Cardiac fibroblast (primary cell): ENCODE measurements around the gene XYLT1.
"Not testable (repeated sequence)": the region's sequence is repeated elsewhere in the genome, so short reads cannot be mapped to it uniquely, and the experiment has no call there.

Source experiments
- DNase-seq, 2 donors: peaks; one replicate each; pipeline versions ENCODE4 v3.0.0 to v3.0.0-alpha.2; 2010; ENCODE audit warnings: low read depth in 2 of 2
- H3K4me3 ChIP-seq, 2 donors: replicated peaks in 1 of 2; 1 replicate in 1 of 2; 2 replicates in 1 of 2; pipeline ENCODE4 v1.5.1; 2011; ENCODE audit warnings: low read depth in 2 of 2, low read length in 2 of 2, mild to moderate bottlenecking in 2 of 2, moderate library complexity in 1 of 2
- CTCF ChIP-seq: IDR thresholded peaks from one replicate; pipeline ENCODE4 v1.5.1; 2011; ENCODE audit warnings: low read depth, mild to moderate bottlenecking, low read length, inconsistent platforms

The XYLT1 gene

GRCh38 chr16:17339764-17340541, 130.8 kb downstream of the XYLT1 start:
- DNase-seq = no peak
- no peak for TF ChIP-seq CTCF
- H3K4me3 ChIP-seq = no peak overlapping the region

- DNase-seq = no peak
- H3K4me3 ChIP-seq = no peak overlapping the region
- no peak for TF ChIP-seq CTCF
Measured at GRCh38 chr16:17338244-17338643, 132.5 kb downstream of the XYLT1 start.

- no peak for DNase-seq
- H3K4me3 ChIP-seq = no peak overlapping the region
- TF ChIP-seq CTCF = no peak
Measured at GRCh38 chr16:17336530-17336900, 134.2 kb downstream of the XYLT1 start.

- TF ChIP-seq CTCF = no peak
- no peak overlapping the region for H3K4me3 ChIP-seq
- DNase-seq = peak in 1 of 2 donors; percentile 5
Measured at GRCh38 chr16:17335826-17336529, 134.8 kb downstream of the XYLT1 start.

GRCh38 chr16:17335406-17335805, 135.4 kb downstream of the XYLT1 start:
- not testable (repeated sequence) for DNase-seq, H3K4me3 ChIP-seq

GRCh38 chr16:17334096-17334495, 136.7 kb downstream of the XYLT1 start:
- no peak for TF ChIP-seq CTCF
- H3K4me3 ChIP-seq = no peak overlapping the region
- peak; percentile 31 to 84 for DNase-seq

- H3K4me3 ChIP-seq = no peak overlapping the region
- no peak for TF ChIP-seq CTCF
- DNase-seq = no peak
Measured at GRCh38 chr16:17333229-17333628, 137.5 kb downstream of the XYLT1 start.
